HepG2 (cell line): ENCODE results near the gene GABRR2. TPM values are rescaled to one million over a fixed set of nuclear protein-coding genes. Genes with fewer than 3 reads are reported as not detected.
A peak's percentile ranks its signal among the peaks of the same experiment; 100 is the strongest.

Experiments
- HNF4A ChIP-seq: sonication (generic); formaldehyde crosslinking; IDR thresholded peaks from 2 replicates; pipeline ENCODE4 v1.4.0; 2020; ENCODE audit warnings: missing genetic modification reagents
- HNRNPUL1 ChIP-seq: fragments of 200-400 bp; formaldehyde crosslinking; IDR thresholded peaks from 2 replicates; pipeline ENCODE4 v1.6.1; 2017; ENCODE audit warnings: low read depth, mild to moderate bottlenecking, low read length, moderate library complexity
- JUNB ChIP-seq: sonication (generic); formaldehyde crosslinking; IDR thresholded peaks from 2 replicates; pipeline ENCODE4 v1.8.0; 2022; ENCODE audit warnings: missing genetic modification reagents, mild to moderate bottlenecking, borderline replicate concordance
- KDM6A ChIP-seq: IDR thresholded peaks from 2 replicates; pipeline ENCODE4 v1.6.1; 2016; ENCODE audit warnings: low read depth
- KLF16 ChIP-seq, 2 experiments: sonication (generic) in 1 of 2; formaldehyde crosslinking in 1 of 2; IDR thresholded peaks; 2 replicates each; pipeline versions ENCODE4 v1.6.1 to v1.8.0; 2016 to 2023; ENCODE audit warnings: missing genetic modification reagents in 2 of 2, missing compliant biosample characterization in 1 of 2
- MIXL1 ChIP-seq: IDR thresholded peaks from 2 replicates; pipeline ENCODE4 v1.6.1; 2016
- NFKB2 ChIP-seq: sonication (generic); formaldehyde crosslinking; IDR thresholded peaks from 2 replicates; pipeline ENCODE4 v1.4.0; 2020; ENCODE audit warnings: missing genetic modification reagents, borderline replicate concordance
- NR2F6 ChIP-seq, 2 experiments: IDR thresholded peaks; 2 replicates each; pipeline ENCODE4 v1.6.1; 2016; ENCODE audit warnings: antibody characterized with exemption in 1 of 2, mild to moderate bottlenecking in 1 of 2
- PHF21A ChIP-seq: sonication (generic); formaldehyde crosslinking; IDR thresholded peaks from 2 replicates; pipeline ENCODE4 v1.5.0; 2020; ENCODE audit warnings: mild to moderate bottlenecking, missing genetic modification reagents
- POLR2A ChIP-seq, 2 experiments: IDR thresholded peaks; 2 replicates each; pipeline ENCODE4 v1.6.1; 2011; ENCODE audit warnings: low read depth in 2 of 2, low read length in 2 of 2, mild to moderate bottlenecking in 1 of 2, moderate library complexity in 1 of 2; ENCODE audit not compliant: insufficient read depth in 1 of 2
- RFXAP ChIP-seq: sonication (generic); formaldehyde crosslinking; IDR thresholded peaks from 2 replicates; pipeline ENCODE4 v1.4.0; 2020; ENCODE audit warnings: missing genetic modification reagents, borderline replicate concordance
- SMAD9 ChIP-seq: sonication (generic); formaldehyde crosslinking; IDR thresholded peaks from 2 replicates; pipeline ENCODE4 v1.5.1; 2020; ENCODE audit warnings: mild to moderate bottlenecking, missing genetic modification reagents
- TBL1XR1 ChIP-seq: fragments of 150-350 bp; IDR thresholded peaks from 2 replicates; pipeline ENCODE4 v1.6.1; 2014; ENCODE audit warnings: borderline replicate concordance, low read length; ENCODE audit not compliant: partially characterized antibody
- YY1 ChIP-seq: IDR thresholded peaks from 2 replicates; pipeline ENCODE4 v1.6.1; 2011; ENCODE audit warnings: low read length, low read depth, moderate library complexity, mild to moderate bottlenecking; ENCODE audit not compliant: insufficient read depth, insufficient replicate concordance
- ZFP1 ChIP-seq: IDR thresholded peaks from 2 replicates; pipeline ENCODE4 v1.6.1; 2016
- ZNF136 ChIP-seq: sonication (generic); formaldehyde crosslinking; IDR thresholded peaks from 2 replicates; pipeline ENCODE4 v1.8.1; 2022; ENCODE audit warnings: low read depth, mild to moderate bottlenecking, moderate library complexity, missing genetic modification reagents
- ZNF160 ChIP-seq: sonication (generic); formaldehyde crosslinking; IDR thresholded peaks from 2 replicates; pipeline ENCODE4 v1.8.0; 2022; ENCODE audit warnings: mild to moderate bottlenecking, inconsistent platforms, missing genetic modification reagents
- ZNF30 ChIP-seq: sonication (generic); formaldehyde crosslinking; IDR thresholded peaks from 2 replicates; pipeline ENCODE4 v1.5.0; 2020; ENCODE audit warnings: mild to moderate bottlenecking, missing genetic modification reagents
- ZNF652 ChIP-seq: IDR thresholded peaks from 2 replicates; pipeline ENCODE4 v1.6.1; 2016; ENCODE audit warnings: low read depth, borderline replicate concordance
- ZNF773 ChIP-seq: sonication (generic); formaldehyde crosslinking; IDR thresholded peaks from 2 replicates; pipeline ENCODE4 v1.4.0; 2020; ENCODE audit warnings: missing genetic modification reagents, borderline replicate concordance
- polyA plus RNA-seq, 8 experiments: library from polyadenylated mRNA; depleted of rRNA in 3 of 8; stranded (reverse) in 7 of 8; unstranded in 1 of 8; fragments of >200 nt; fragmentation: Illumina TruSeq in 4 of 8; extraction: Trizol in 4 of 8; gene quantifications; 2 replicates each; pipeline versions ENCODE4 v1.2.1 to v1.2.3, GENCODE V29; 2011 to 2016; ENCODE audit warnings: low read depth in 4 of 8, missing spikeins in 1 of 8, mixed read lengths in 1 of 8; ENCODE audit not compliant: insufficient read depth in 1 of 8
- total RNA-seq, 5 experiments: library from RNA; depleted of rRNA; stranded (reverse); fragments of >200 nt; fragmentation: Illumina TruSeq; extraction: Trizol; gene quantifications; 2 replicates each; pipeline ENCODE4 v1.2.3, GENCODE V29; 2016; ENCODE audit warnings: low read depth in 1 of 5
- TF ChIP-seq, protein P1 (sequence below): sonication (generic); formaldehyde crosslinking; IDR thresholded peaks from 2 replicates; pipeline ENCODE4 v1.8.0; 2022; ENCODE audit warnings: mild to moderate bottlenecking, missing genetic modification reagents; ENCODE audit not compliant: insufficient replicate concordance
- TF ChIP-seq, protein P2 (sequence below): sonication (generic); formaldehyde crosslinking; IDR thresholded peaks from 2 replicates; pipeline ENCODE4 v1.8.1; 2023; ENCODE audit warnings: missing genetic modification reagents, inconsistent platforms, borderline replicate concordance
- TF ChIP-seq, protein P3 (sequence below): sonication (generic); formaldehyde crosslinking; IDR thresholded peaks from 2 replicates; pipeline ENCODE4 v1.4.0; 2020; ENCODE audit warnings: missing genetic modification reagents
- TF ChIP-seq, protein P4 (sequence below): sonication (generic); formaldehyde crosslinking; IDR thresholded peaks from 2 replicates; pipeline ENCODE4 v1.4.0; 2020; ENCODE audit warnings: mild to moderate bottlenecking, missing genetic modification reagents

GABRR2 gene
- total and polyA plus RNA-seq, 2 of the 13 experiments (the other 11 are each of a cell fraction or from before 2014, with no cell fraction given): 0.13 TPM; not detected in 1

DNA sequence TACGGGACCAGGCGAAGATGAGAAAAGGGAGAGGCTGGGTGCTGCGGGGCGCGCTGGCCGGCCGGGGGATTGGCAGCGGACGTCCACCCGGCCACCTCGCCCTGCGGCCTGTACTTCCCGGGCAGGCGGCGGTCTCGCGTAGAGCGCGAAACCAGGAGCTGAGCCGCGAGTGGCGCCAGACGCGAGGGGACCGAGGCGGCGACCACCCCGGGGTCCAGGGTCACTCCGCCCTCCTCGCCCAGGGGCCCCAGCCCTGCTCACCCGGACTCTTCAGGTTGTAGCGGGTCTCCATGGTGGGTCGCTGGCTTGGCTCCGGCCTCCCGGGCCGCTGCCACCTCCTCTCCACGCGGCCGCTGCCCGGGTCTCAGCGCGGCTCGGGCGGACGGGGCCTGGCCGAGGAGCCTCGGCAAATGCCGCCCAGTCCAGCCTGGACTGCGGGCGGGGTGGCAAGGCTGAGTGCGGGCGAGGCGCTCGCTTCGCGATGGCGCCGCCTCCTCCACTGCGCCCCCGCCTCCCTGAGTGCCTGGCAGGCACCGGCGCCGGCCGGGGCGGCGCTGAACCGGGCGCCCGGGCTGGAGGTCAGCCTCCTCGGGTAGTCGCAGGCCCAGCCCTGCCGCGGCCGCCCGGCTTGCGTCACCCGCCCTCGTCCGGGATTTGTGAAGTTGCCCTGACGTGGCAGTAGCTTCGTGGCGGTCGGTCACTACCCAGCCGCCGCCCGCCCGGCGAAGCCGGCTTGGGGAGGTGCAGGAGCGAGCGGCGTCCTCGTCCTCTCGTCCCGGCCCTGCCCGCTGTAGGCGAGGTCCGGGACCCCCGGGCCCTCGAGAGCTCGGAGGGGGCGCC, 37.4 kb upstream of the GABRR2 start, which contains the start of gene UBE2J1 (continued):
- TF ChIP-seq, protein P1, sequence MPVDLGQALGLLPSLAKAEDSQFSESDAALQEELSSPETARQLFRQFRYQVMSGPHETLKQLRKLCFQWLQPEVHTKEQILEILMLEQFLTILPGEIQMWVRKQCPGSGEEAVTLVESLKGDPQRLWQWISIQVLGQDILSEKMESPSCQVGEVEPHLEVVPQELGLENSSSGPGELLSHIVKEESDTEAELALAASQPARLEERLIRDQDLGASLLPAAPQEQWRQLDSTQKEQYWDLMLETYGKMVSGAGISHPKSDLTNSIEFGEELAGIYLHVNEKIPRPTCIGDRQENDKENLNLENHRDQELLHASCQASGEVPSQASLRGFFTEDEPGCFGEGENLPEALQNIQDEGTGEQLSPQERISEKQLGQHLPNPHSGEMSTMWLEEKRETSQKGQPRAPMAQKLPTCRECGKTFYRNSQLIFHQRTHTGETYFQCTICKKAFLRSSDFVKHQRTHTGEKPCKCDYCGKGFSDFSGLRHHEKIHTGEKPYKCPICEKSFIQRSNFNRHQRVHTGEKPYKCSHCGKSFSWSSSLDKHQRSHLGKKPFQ (CRISPR knock-in tag): no peak
- TF ChIP-seq YY1: peak; percentile 81
- no peak for TF ChIP-seq HNF4A (CRISPR knock-in tag)
- no peak for TF ChIP-seq ZNF136
- peak; percentile 73; the same call in 1 of the 2 replicates for TF ChIP-seq NFKB2
- TF ChIP-seq, protein P2, sequence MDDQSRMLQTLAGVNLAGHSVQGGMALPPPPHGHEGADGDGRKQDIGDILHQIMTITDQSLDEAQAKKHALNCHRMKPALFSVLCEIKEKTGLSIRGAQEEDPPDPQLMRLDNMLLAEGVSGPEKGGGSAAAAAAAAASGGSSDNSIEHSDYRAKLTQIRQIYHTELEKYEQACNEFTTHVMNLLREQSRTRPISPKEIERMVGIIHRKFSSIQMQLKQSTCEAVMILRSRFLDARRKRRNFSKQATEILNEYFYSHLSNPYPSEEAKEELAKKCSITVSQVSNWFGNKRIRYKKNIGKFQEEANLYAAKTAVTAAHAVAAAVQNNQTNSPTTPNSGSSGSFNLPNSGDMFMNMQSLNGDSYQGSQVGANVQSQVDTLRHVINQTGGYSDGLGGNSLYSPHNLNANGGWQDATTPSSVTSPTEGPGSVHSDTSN (CRISPR knock-in tag): no peak
- TF ChIP-seq ZNF652 (CRISPR knock-in tag): no peak
- TF ChIP-seq POLR2A (IDR thresholded peaks at IDR 0.05; ENCODE audit: insufficient read depth in 1 of 2, low read depth in 2 of 2, low read length in 2 of 2): peak; percentile 88 to 93
- no peak for TF ChIP-seq ZFP1 (CRISPR knock-in tag)
- peak; percentile 53 for TF ChIP-seq ZNF160
- TF ChIP-seq NR2F6 (IDR thresholded peaks at IDR 0.05): no peak
- no peak; the same call in 1 of the 2 replicates for TF ChIP-seq NR2F6 (CRISPR knock-in tag; IDR thresholded peaks at IDR 0.05)
- TF ChIP-seq TBL1XR1: no peak
- TF ChIP-seq MIXL1: no peak
- no peak; the same call in 1 of the 2 replicates for TF ChIP-seq RFXAP (CRISPR knock-in tag)
- TF ChIP-seq ZNF773 (CRISPR knock-in tag): no peak
- TF ChIP-seq KLF16 (CRISPR knock-in tag; IDR thresholded peaks at IDR 0.05): peak in 1 of 2 experiments; percentile 50; a peak in 1 of 4 replicates
- TF ChIP-seq HNRNPUL1: no peak
- no peak for TF ChIP-seq KDM6A (CRISPR knock-in tag)
- TF ChIP-seq, protein P3, sequence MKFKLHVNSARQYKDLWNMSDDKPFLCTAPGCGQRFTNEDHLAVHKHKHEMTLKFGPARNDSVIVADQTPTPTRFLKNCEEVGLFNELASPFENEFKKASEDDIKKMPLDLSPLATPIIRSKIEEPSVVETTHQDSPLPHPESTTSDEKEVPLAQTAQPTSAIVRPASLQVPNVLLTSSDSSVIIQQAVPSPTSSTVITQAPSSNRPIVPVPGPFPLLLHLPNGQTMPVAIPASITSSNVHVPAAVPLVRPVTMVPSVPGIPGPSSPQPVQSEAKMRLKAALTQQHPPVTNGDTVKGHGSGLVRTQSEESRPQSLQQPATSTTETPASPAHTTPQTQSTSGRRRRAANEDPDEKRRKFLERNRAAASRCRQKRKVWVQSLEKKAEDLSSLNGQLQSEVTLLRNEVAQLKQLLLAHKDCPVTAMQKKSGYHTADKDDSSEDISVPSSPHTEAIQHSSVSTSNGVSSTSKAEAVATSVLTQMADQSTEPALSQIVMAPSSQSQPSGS (CRISPR knock-in tag): no peak
- no peak for TF ChIP-seq ZNF30 (CRISPR knock-in tag)
- TF ChIP-seq, protein P4, sequence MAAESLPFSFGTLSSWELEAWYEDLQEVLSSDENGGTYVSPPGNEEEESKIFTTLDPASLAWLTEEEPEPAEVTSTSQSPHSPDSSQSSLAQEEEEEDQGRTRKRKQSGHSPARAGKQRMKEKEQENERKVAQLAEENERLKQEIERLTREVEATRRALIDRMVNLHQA (CRISPR knock-in tag): no peak
- TF ChIP-seq SMAD9: no peak
- TF ChIP-seq PHF21A (CRISPR knock-in tag): no peak; the same call in 1 of the 2 replicates
- TF ChIP-seq JUNB (CRISPR knock-in tag): no peak
